GM19099 (cell line): Measurements from ENCODE around the gene MAST2.

Experiments
- POLR2A ChIP-seq: IDR thresholded peaks from 3 replicates; pipeline ENCODE4 v1.6.1; 2011; ENCODE audit warnings: low read depth; ENCODE audit not compliant: insufficient read length; ENCODE audit errors: extremely low read depth

Gene MAST2

GRCh38 chr1:45803299-45803780 is at the start of gene MAST2:
MAST2 (plus strand) TSS chr1:45803612; CDS start chr1:45803896, 284 bp downstream.
- peak; percentile 82 for TF ChIP-seq POLR2A

- no peak for TF ChIP-seq POLR2A
Measured at GRCh38 chr1:45755697-45756096, 47.7 kb upstream of the MAST2 start.

GRCh38 chr1:45762291-45762690 is 41.1 kb upstream of the MAST2 start:
- TF ChIP-seq POLR2A: no peak

GRCh38 chr1:45765999-45766792 is 37.2 kb upstream of the MAST2 start:
- no peak for TF ChIP-seq POLR2A

GRCh38 chr1:45767035-45767434 is 36.4 kb upstream of the MAST2 start:
- TF ChIP-seq POLR2A: no peak

GRCh38 chr1:45769261-45769932 is 34.0 kb upstream of the MAST2 start:
- no peak for TF ChIP-seq POLR2A

- TF ChIP-seq POLR2A: no peak
Measured at GRCh38 chr1:45772971-45773370, 30.4 kb upstream of the MAST2 start.

- TF ChIP-seq POLR2A: no peak
Measured at GRCh38 chr1:45775794-45776193, 27.6 kb upstream of the MAST2 start.

- no peak for TF ChIP-seq POLR2A
Measured at GRCh38 chr1:45785583-45785982, 17.8 kb upstream of the MAST2 start.

- TF ChIP-seq POLR2A: no peak
Measured at GRCh38 chr1:45787905-45788304, 15.5 kb upstream of the MAST2 start.

GRCh38 chr1:45789601-45790000 is 13.8 kb upstream of the MAST2 start:
- no peak for TF ChIP-seq POLR2A

- no peak for TF ChIP-seq POLR2A
Measured at GRCh38 chr1:45792744-45793143, 10.7 kb upstream of the MAST2 start.

- TF ChIP-seq POLR2A: no peak
Measured at GRCh38 chr1:45793942-45794604, 9.3 kb upstream of the MAST2 start.

GRCh38 chr1:45796381-45796780 is 7.0 kb upstream of the MAST2 start:
- TF ChIP-seq POLR2A: no peak

GRCh38 chr1:45796946-45797345 is 6.5 kb upstream of the MAST2 start:
- no peak for TF ChIP-seq POLR2A

GRCh38 chr1:45800899-45801298 is 2.5 kb upstream of the MAST2 start:
- TF ChIP-seq POLR2A: no peak
